ENCODE results near the gene MYRIP. TPM values are rescaled to one million over a fixed set of nuclear protein-coding genes. Genes with fewer than 3 reads are reported as not detected.
"Not testable (repeated sequence)": the region's sequence is repeated elsewhere in the genome, so short reads cannot be mapped to it uniquely, and the experiment has no call there.

MYRIP gene
- total RNA-seq, 2 experiments from 2014 or later, result not detected

DNA sequence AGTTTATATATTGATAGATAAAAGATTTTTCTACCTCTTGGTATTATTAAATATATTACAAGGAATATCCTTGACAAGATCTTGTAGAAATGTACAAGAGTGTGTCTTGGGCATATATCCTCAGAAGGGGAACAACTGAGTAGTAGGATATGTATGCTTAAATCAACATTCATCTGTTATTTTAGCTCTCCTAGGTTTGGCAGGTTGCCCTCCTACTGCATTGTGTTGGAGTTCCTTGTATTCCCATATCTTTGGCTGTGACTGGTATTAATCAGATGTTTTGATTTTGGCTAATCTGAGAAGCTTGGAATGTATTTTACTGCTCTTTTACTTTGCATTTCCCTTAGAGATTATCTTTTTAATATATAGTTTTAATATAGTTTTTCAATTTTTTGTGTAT, 4.6 kb downstream of the MYRIP start:
- Mint-ChIP-seq H3K27me3 (peaks cover 29% of the 10 kb centered on the region), H3K27ac (no peak overlapping the region), H3K9me3 (ENCODE audit: low read depth) (no peaks in the 10 kb centered on the region)

DNA sequence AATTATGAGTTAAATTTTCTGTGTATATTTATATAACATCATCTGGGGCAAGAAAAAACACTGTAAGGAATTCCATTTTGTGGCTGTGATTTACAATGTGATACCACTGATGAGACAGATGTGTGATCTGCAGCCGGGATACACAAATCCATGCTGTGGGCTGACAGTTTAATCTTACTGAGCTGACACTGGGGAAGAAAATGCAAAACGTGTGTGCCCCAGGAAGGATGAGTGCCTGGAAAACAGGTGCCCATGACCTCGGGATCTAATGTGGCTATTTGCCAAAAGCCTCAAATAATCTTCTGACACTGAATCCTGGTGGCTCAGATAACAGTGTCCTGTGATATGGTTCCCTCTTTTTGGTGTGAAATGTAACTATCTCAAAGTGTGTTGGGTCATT, 10.5 kb downstream of the MYRIP start:
- Mint-ChIP-seq H3K4me3 (no peak overlapping the region), H3K9me3 (ENCODE audit: low read depth) (no peaks in the 10 kb centered on the region), H3K36me3 (no peaks in the 10 kb centered on the region), H3K27me3 (peaks cover 5% of the 10 kb centered on the region), H3K4me1 (no peaks in the 10 kb centered on the region), H3K27ac (no peak overlapping the region)
- CTCF ChIA-PET, result no interaction called here
- ATAC-seq (no peak), DNase-seq (no peak)

More for the DNA sequence above, 4.6 kb downstream of the MYRIP start:
- Mint-ChIP-seq H3K36me3 (peaks cover 3% of the 10 kb centered on the region), H3K4me1 (peaks cover 11% of the 10 kb centered on the region), H3K4me3 (no peak overlapping the region)
- DNase-seq, result no peak
- no peak for ATAC-seq
- CTCF ChIA-PET, result no interaction called here

DNA sequence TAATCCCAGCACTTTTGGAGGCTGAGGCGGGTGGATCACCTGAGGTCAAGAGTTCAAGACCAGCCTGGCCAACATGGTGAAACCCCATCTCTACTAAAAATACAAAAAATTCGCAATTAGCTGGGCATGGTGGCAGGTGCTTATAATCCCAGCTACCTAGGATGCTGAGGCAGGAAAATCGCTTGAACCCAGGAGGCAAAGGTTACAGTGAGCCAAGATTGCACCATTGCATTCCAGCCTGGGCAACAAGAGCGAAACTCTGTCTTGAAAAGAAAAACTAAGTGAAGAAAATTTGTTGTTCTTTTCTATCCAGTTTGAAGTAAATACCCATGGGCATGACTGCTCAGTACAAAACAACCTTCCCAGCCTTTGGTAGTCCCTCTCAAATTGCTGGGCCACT, 24.4 kb downstream of the MYRIP start:
- DNase-seq; CTCF ChIA-PET; ATAC-seq; H3K4me3 Mint-ChIP-seq; H3K4me1 Mint-ChIP-seq; H3K27me3 Mint-ChIP-seq; H3K9me3 Mint-ChIP-seq (ENCODE audit: low read depth); H3K27ac Mint-ChIP-seq; H3K36me3 Mint-ChIP-seq: not testable (repeated sequence)

DNA sequence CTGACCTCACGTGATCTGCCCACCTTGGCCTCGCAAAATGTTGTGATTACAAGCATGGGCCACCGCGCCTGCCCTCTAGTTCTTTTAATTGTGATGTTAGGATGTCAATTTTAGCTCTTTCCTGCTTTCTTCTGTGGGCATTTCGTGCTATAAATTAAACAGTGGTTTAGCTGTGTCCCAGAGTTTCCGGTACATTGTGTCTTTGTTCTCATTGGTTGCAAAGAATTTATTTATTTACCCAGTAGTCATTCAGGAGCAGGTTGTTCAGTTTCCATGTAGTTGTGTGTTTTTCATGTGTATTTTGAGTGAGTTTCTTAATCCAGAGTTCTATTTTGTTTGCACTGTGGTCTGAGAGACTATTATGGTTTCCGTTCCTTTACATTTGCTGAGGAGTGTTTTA, 30.1 kb downstream of the MYRIP start:
- no peaks in the 10 kb centered on the region for H3K9me3 Mint-ChIP-seq (ENCODE audit: low read depth)
- CTCF ChIA-PET, result no interaction called here
- H3K27me3 Mint-ChIP-seq, result no peaks in the 10 kb centered on the region
- H3K27ac Mint-ChIP-seq, result no peak overlapping the region
- no peaks in the 10 kb centered on the region for H3K36me3 Mint-ChIP-seq
- no peaks in the 10 kb centered on the region for H3K4me1 Mint-ChIP-seq
- DNase-seq, result no peak
- H3K4me3 Mint-ChIP-seq, result no peak overlapping the region
- ATAC-seq, result no peak

DNA sequence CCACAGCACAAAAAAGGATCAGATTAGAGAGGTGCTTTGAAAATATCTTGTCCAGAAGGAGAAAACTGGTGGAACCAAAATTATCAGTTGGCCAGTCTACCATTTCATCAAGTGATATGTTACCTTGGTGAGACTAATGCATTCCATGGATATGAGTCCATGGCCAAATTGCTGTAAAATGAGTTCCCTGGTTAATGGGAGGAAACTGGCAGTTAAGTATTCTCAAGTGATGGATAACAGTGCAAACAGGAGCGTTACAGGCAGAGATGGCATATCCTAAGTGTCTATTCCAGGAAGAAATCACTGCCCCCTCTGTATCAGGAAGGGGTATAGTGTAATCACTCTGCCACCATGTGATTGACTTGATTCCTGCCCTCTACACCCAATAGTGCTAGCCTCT, 34.0 kb downstream of the MYRIP start:
- Mint-ChIP-seq H3K4me1 (no peaks in the 10 kb centered on the region), H3K4me3 (no peak overlapping the region), H3K36me3 (no peaks in the 10 kb centered on the region), H3K9me3 (ENCODE audit: low read depth) (no peaks in the 10 kb centered on the region), H3K27ac (no peak overlapping the region), H3K27me3 (no peaks in the 10 kb centered on the region)
- ATAC-seq (no peak), DNase-seq (no peak)
- CTCF ChIA-PET, result no interaction called here

DNA sequence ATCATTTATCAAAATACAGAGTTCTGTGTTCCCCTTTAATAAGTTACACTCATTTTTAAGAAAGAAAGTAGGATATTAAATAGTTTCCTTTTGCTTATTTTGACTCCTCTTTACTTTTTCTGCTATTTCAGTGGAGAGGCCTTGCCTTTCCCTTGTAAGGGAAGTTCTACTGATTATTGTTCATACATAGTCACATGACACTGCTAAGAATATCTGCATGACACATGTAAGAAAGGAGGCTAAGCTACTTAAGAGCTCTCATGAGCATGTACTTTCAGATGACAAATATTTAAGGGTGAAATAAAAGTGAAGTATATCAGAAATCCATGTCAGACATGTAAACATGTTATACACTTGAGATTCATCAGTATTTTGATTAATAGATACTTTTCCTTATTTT, 39.0 kb downstream of the MYRIP start:
- Mint-ChIP-seq H3K9me3 (ENCODE audit: low read depth) (no peaks in the 10 kb centered on the region), H3K4me3 (no peak overlapping the region), H3K27me3 (no peaks in the 10 kb centered on the region), H3K36me3 (no peaks in the 10 kb centered on the region), H3K4me1 (no peaks in the 10 kb centered on the region), H3K27ac (no peak overlapping the region)
- ATAC-seq (no peak), DNase-seq (no peak)
- CTCF ChIA-PET, result no interaction called here

DNA sequence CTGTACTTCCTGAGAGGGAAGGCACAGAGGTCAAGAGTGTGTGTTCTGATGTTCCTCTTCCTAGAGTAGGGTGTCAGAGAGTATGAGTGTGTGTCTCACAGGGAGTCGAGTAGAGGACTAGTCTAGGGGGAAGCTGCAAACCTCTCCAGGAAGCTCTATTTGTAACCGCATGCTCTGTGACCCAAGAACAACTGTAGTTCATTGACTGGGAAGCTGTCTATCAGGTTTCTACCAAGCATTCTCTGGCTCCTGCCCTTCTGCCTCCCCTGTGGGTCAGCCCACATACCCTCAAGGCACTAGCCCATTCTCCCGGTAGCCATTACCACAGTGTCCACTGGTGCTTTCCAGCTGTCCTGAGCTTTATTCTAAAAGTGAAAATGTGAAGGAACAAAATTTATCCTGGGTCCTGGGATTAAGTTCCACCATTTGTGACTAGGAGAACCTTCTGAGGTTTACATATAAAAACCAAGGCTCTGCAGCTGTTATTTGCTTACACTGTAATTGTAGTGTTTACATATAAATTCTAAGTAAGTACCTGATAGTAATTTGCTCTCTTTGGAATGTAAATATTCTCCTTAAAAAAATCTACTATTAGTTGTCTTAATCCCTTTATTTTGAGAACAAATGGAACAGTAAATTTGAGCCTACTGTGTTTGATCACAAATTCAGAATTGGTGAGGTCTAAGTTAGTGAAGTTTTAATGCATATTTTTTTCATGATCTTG, 40.7 kb downstream of the MYRIP start:
- Mint-ChIP-seq H3K9me3 (ENCODE audit: low read depth) (no peaks in the 10 kb centered on the region), H3K4me3 (no peak overlapping the region)

DNA sequence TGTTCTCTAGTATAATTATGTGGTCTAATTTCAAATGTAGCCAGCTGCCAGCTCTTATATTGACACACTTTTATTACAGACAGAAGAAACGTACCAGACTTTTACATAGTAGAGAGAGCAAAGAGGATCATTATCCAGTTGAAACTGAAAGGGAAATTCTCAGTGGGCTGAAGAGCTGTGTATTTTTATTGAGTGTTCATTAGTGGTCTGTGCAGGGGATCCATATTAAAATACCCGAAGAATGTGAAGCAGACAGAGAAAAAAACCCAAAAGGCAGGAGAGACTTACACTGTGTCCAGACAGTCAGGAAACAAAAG, 41.3 kb downstream of the MYRIP start:
- H3K4me1 Mint-ChIP-seq, result no peaks in the 10 kb centered on the region
- H3K27ac Mint-ChIP-seq, result no peak overlapping the region
- H3K4me3 Mint-ChIP-seq, result no peak overlapping the region
- no peaks in the 10 kb centered on the region for H3K36me3 Mint-ChIP-seq
- H3K9me3 Mint-ChIP-seq (ENCODE audit: low read depth), result no peaks in the 10 kb centered on the region
- ATAC-seq, result no peak
- H3K27me3 Mint-ChIP-seq, result no peaks in the 10 kb centered on the region
- CTCF ChIA-PET, result no interaction called here
- no peak for DNase-seq

More for the DNA sequence above, 40.7 kb downstream of the MYRIP start:
- Mint-ChIP-seq H3K4me1 (no peaks in the 10 kb centered on the region), H3K36me3 (no peaks in the 10 kb centered on the region), H3K27me3 (no peaks in the 10 kb centered on the region), H3K27ac (no peak overlapping the region)
- ATAC-seq (no peak), DNase-seq (no peak)
- CTCF ChIA-PET, result no interaction called here

DNA sequence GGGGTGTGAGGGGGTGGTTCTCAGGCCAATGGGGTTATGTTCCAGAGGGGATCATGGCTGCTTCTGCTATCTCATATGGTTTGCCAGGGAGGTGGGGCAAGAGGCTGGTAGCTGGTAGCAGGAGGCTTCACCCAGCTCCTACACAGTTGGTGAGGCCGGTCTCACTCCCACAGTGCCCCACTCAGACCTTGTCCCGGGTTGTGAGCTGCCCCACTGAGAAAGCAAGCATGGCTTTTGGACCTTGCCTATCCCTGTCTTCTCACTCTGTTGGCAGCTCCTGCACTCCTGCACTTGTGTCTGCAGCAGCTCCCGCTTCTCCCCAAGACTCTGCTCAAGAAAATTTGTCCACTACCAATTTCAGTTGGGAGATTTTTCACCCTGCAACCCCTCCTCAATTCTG, 46.1 kb downstream of the MYRIP start:
- H3K9me3 Mint-ChIP-seq (ENCODE audit: low read depth), result peaks cover 2% of the 10 kb centered on the region
- CTCF ChIA-PET, result no interaction called here
- H3K36me3 Mint-ChIP-seq, result no peaks in the 10 kb centered on the region
- no peak for DNase-seq
- H3K4me1 Mint-ChIP-seq, result no peaks in the 10 kb centered on the region
- no peak overlapping the region for H3K4me3 Mint-ChIP-seq
- no peak overlapping the region for H3K27ac Mint-ChIP-seq
- ATAC-seq, result no peak
- no peaks in the 10 kb centered on the region for H3K27me3 Mint-ChIP-seq

DNA sequence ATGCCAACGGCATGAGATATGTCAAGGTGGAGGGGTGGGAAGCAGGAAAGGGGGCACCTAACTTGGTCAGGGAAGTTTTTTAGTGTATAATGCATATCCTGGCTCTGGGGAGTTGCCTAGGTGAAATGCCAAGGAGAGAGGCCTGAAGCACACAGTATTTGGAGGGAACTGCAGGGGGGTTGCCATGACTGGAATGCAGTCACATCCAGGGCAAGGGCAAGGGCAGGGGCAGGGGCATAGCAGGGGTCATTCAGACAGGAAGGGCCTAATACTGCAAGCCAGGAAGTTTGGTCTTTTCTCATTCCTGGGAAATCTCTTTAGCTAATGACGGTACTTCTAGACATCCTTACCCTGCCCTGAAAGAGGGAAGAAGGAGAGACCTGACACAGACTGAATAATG, 60.5 kb downstream of the MYRIP start:
- Mint-ChIP-seq H3K9me3 (ENCODE audit: low read depth) (no peaks in the 10 kb centered on the region), H3K4me3 (no peak overlapping the region), H3K27ac (no peak overlapping the region), H3K36me3 (no peaks in the 10 kb centered on the region), H3K4me1 (no peaks in the 10 kb centered on the region), H3K27me3 (no peaks in the 10 kb centered on the region)
- ATAC-seq (no peak), DNase-seq (no peak)
- CTCF ChIA-PET, result no interaction called here

DNA sequence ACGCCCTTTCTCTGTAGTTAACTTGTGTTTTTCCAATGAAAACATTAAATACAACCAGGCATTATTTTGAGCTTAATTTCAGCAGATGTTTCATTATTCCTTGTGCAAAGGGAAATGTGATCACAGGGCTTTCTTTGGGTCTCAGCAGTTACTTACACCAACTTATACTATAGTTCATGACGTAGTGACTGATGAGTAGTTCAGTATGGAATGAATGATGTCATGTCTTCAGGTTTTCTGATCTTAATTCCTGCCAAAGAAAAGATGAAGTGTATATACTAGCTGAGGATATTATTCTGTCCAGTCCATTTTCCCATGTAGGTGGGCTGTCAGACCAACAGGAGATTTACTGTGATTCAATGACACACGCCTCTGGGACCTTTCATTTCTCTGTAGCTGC, 61.3 kb downstream of the MYRIP start:
- Mint-ChIP-seq H3K4me1 (no peaks in the 10 kb centered on the region), H3K36me3 (no peaks in the 10 kb centered on the region), H3K27me3 (no peaks in the 10 kb centered on the region), H3K4me3 (no peak overlapping the region), H3K27ac (no peak overlapping the region), H3K9me3 (ENCODE audit: low read depth) (no peaks in the 10 kb centered on the region)
- ATAC-seq, result no peak
- CTCF ChIA-PET, result no interaction called here
- DNase-seq, result no peak

DNA sequence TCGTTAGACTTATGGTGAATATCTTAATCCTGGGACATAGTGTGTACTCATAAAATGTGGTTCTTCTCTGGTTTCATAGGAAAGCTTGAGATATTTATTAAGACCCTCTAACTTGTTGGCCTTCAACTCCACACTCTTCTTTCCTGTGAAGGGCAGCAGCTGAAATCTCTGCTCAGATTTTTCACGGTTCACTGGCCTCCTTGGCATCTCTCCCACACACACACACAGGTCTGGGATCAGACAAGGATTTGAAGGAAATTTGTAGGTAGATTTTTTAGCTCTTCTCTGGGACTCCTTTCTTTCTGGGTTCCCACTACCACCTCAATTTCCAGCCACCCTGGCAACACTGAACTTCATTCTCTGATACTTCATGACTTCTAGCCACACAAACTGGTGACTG, 70.2 kb downstream of the MYRIP start:
- H3K4me1 Mint-ChIP-seq, result no peaks in the 10 kb centered on the region
- ATAC-seq (no peak), DNase-seq (no peak)
- no peaks in the 10 kb centered on the region for H3K27me3 Mint-ChIP-seq
- CTCF ChIA-PET, result no interaction called here
- H3K4me3 Mint-ChIP-seq, result no peak overlapping the region
- H3K9me3 Mint-ChIP-seq (ENCODE audit: low read depth), result no peaks in the 10 kb centered on the region
- H3K27ac Mint-ChIP-seq, result no peak overlapping the region
- no peaks in the 10 kb centered on the region for H3K36me3 Mint-ChIP-seq

DNA sequence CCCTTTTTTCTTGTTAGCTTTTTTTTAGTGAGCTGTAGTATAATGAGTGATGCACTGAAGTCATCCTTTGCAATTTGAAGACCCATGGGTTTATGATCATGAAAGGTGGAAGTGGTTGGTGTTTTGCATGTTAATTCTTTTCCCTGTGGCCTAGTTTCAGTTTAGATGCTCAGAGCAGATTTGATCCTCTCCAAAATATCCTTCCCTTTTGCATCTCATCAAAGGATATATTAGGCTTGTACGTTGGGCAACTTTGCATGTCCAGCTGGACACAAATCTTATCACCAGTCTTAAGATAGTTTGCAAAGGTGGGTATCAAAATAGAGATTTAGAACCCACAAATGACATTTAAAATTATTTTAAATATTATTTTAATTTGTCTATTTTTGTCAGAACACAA, 72.7 kb downstream of the MYRIP start:
- Mint-ChIP-seq H3K27ac (no peak overlapping the region), H3K36me3 (no peaks in the 10 kb centered on the region)
- CTCF ChIA-PET, result no interaction called here

DNA sequence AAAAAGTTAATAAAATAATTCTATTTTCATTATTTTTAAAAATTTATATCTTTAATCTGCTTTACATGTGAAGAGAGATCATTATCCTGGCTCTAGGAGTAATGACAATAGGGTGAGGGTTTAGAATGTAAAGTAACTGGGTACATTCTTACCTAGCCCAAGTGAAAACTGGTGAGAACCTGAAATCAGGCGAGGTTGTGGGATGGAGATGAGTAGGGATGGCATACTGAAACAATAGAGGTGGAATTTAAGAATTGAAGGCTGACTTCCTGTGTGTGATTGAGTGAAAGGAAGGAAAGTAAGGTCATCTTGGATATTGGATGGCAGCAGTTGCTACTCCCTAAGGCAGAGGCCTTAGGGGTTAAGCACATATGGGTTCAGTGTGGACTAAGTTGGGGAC, 82.7 kb downstream of the MYRIP start:
- no peaks in the 10 kb centered on the region for H3K9me3 Mint-ChIP-seq (ENCODE audit: low read depth)
- ATAC-seq (no peak), DNase-seq (no peak)
- CTCF ChIA-PET, result no interaction called here
- H3K36me3 Mint-ChIP-seq, result no peaks in the 10 kb centered on the region
- no peak overlapping the region for H3K4me3 Mint-ChIP-seq
- H3K27ac Mint-ChIP-seq, result no peak overlapping the region
- H3K27me3 Mint-ChIP-seq, result no peaks in the 10 kb centered on the region
- no peaks in the 10 kb centered on the region for H3K4me1 Mint-ChIP-seq

More for the DNA sequence above, 72.7 kb downstream of the MYRIP start:
- Mint-ChIP-seq H3K27me3 (no peaks in the 10 kb centered on the region), H3K4me3 (no peak overlapping the region), H3K9me3 (ENCODE audit: low read depth) (no peaks in the 10 kb centered on the region), H3K4me1 (no peaks in the 10 kb centered on the region)
- DNase-seq, result no peak
- ATAC-seq, result no peak

DNA sequence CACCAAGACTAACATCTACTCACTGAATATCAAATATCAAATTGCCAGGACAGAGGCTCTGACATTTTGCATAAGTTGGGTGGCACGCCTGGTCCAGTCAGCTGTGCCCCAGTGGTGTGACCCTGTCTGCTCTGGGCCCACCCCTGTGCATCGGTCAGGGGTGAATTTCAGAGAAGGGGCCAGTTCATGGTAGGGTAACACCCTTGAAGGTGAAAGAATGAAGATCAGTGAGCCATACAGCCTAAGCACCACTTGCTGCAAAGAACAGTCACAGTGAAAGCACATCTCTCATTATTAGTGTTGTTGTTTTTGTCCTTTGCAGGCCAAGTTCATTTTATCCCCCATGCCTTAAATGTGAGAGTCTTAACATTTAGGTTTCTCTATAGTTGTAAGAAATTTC, 86.8 kb downstream of the MYRIP start:
- no peaks in the 10 kb centered on the region for H3K4me1 Mint-ChIP-seq
- DNase-seq (no peak), ATAC-seq (no peak)
- no peaks in the 10 kb centered on the region for H3K27me3 Mint-ChIP-seq
- H3K27ac Mint-ChIP-seq, result no peak overlapping the region
- H3K36me3 Mint-ChIP-seq, result no peaks in the 10 kb centered on the region
- no peaks in the 10 kb centered on the region for H3K9me3 Mint-ChIP-seq (ENCODE audit: low read depth)
- H3K4me3 Mint-ChIP-seq, result no peak overlapping the region
- CTCF ChIA-PET, result no interaction called here

Data from activated CD8-positive, alpha-beta memory T cell treated with anti-CD3 and anti-CD28 coated beads, Interleukin-2, amount 10 ng/mL, durations not matched to agents 7 days and 5 days (primary cell).